HG03575 (cell line): ENCODE measurements around the gene DNAJC4.

Experiments
- ATAC-seq: cut with Tn5 transposase; IDR thresholded peaks from one replicate; pipeline ENCODE4 v1.9.1; 2021; ENCODE audit not compliant: unreplicated experiment, insufficient number of reproducible peaks, low FRiP score; ENCODE audit errors: extremely low read depth

Gene DNAJC4

GRCh38 chr11:64225608-64226506, 4.5 kb upstream of the DNAJC4 start, which contains the start of the genes NUDT22 and TRPT1:
NUDT22 (plus strand) TSS chr11:64226274; CDS start chr11:64226653, 379 bp downstream.
TRPT1 (minus strand) TSS chr11:64226186; CDS start chr11:64225860, 326 bp downstream.
- ATAC-seq, result no peak

GRCh38 chr11:64226507-64227051, 3.8 kb upstream of the DNAJC4 start:
- ATAC-seq, result no peak

- ATAC-seq, result no peak
Observed at GRCh38 chr11:64227405-64227956, 2.9 kb upstream of the DNAJC4 start.

GRCh38 chr11:64229090-64229743, 1.1 kb upstream of the DNAJC4 start:
- ATAC-seq, result no peak

GRCh38 chr11:64229744-64230170, 591 bp upstream of the DNAJC4 start:
- no peak for ATAC-seq

- no peak for ATAC-seq
Observed at GRCh38 chr11:64230985-64231365, 627 bp downstream of the DNAJC4 start.

GRCh38 chr11:64231546-64231945, 1.2 kb downstream of the DNAJC4 start:
- ATAC-seq, result no peak

- no peak for ATAC-seq
Observed at GRCh38 chr11:64232182-64232966, 2.0 kb downstream of the DNAJC4 start.

- no peak for ATAC-seq
Observed at GRCh38 chr11:64232967-64233315, 2.6 kb downstream of the DNAJC4 start.

- no peak for ATAC-seq
Observed at GRCh38 chr11:64233913-64234586, 3.7 kb downstream of the DNAJC4 start, which contains the start of gene VEGFB. VEGFB (plus strand) TSS chr11:64234584; CDS start chr11:64234834, 250 bp downstream.

- ATAC-seq, result no peak
Observed at GRCh38 chr11:64234647-64235379, 4.5 kb downstream of the DNAJC4 start.

GRCh38 chr11:64235437-64236161, 5.3 kb downstream of the DNAJC4 start:
- no peak for ATAC-seq

- ATAC-seq, result no peak
Observed at GRCh38 chr11:64237484-64237951, 7.2 kb downstream of the DNAJC4 start.

GRCh38 chr11:64238076-64238475, 7.7 kb downstream of the DNAJC4 start:
- no peak for ATAC-seq

GRCh38 chr11:64238999-64239398, 8.7 kb downstream of the DNAJC4 start:
- no peak for ATAC-seq

- no peak for ATAC-seq
Observed at GRCh38 chr11:64239662-64240434, 9.5 kb downstream of the DNAJC4 start.
